Measurements from ENCODE around the gene LAMTOR2. TPM values are rescaled to one million over a fixed set of nuclear protein-coding genes. Genes with fewer than 3 reads are reported as not detected.

Gene LAMTOR2
- total RNA-seq, 2 experiments from 2014 or later: 59.3 to 60.6 TPM

DNA sequence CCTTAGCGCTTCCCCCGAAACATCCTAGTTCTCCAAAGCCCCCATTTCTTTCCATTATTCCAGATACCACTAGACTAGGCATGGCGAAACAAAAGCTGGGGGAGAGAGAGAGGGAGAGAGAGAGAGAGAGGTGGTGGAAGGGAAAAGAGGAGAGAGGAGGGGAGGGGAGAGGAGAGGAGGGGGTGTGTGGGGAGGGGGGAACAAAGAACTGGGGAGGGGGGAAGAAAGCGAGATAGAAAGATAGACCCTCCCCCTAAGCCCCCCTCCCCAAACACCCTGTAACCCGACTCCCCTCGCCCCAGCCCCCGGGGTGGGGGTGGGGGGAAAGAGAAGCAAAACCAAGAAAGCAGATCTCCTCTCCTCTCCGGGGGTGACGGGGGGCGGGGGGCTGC lies 27.3 kb downstream of the LAMTOR2 start:
- no peaks in the 10 kb centered on the region for H3K9me3 Mint-ChIP-seq (ENCODE audit: low read depth)
- no peak for DNase-seq
- ATAC-seq: no peak
- CTCF ChIA-PET: interaction anchor here (0.8 to 27.0 kb wide), 6 partner anchors 9 to 42 kb away, joined by 3 to 979 read pairs (median 4); partner anchors contain the start of gene LMNA
- no peaks in the 10 kb centered on the region for H3K36me3 Mint-ChIP-seq
- H3K4me3 Mint-ChIP-seq: peak overlapping the region; percentile 42
- no peak overlapping the region for H3K27ac Mint-ChIP-seq
- H3K27me3 Mint-ChIP-seq: peaks cover 62% of the 10 kb centered on the region
- H3K4me1 Mint-ChIP-seq: peaks cover 6% of the 10 kb centered on the region

DNA sequence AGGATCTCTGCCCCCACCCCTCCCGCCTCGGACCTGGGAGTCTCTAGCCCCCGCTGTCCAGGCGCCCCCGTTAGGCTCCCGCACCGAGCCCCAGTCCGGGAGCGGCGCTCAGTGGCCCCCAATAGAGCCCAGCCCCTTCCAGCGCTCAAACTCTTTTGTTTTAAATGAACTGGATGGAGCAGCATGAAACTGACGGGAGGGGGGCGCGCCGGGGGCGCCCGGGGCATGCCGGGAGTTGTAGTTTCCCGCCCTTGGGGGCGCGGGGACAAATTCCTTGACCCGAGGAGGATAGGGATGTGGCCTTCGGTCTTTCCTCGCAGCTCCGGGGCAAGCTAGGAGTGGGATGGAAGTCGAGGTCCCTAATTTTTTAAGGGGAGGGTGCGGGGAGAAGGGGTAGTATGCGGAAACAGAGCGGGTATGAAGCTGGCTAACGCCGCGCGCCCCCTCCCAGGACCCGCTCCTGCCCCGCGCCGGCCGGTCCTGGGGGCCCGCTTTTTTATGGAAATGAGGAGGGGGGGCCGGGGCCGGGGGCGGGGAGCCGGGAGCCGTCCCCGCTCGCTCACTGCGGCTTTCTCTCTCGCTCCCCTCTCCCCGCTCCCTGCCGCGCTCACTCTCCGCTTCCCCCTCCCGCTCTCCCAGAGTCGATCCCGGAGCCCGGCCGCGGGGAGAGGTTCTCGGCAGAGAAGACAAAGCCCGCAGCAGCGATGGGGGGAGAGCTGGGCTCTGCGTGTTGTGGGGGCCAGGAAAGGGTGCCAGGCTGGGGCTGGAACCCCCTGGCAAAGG lies 27.9 kb downstream of the LAMTOR2 start, which contains the start of gene MEX3A:
MEX3A (minus strand) TSS at position 157 of the 783 bp plus-strand sequence. CDS start 467 bp downstream, outside the sequence.
- peaks cover 65% of the 10 kb centered on the region for H3K27me3 Mint-ChIP-seq
- H3K27ac Mint-ChIP-seq: no peak within 1 kb of the TSS
- peak within 1 kb of the TSS; percentile 71 for H3K4me3 Mint-ChIP-seq

DNA sequence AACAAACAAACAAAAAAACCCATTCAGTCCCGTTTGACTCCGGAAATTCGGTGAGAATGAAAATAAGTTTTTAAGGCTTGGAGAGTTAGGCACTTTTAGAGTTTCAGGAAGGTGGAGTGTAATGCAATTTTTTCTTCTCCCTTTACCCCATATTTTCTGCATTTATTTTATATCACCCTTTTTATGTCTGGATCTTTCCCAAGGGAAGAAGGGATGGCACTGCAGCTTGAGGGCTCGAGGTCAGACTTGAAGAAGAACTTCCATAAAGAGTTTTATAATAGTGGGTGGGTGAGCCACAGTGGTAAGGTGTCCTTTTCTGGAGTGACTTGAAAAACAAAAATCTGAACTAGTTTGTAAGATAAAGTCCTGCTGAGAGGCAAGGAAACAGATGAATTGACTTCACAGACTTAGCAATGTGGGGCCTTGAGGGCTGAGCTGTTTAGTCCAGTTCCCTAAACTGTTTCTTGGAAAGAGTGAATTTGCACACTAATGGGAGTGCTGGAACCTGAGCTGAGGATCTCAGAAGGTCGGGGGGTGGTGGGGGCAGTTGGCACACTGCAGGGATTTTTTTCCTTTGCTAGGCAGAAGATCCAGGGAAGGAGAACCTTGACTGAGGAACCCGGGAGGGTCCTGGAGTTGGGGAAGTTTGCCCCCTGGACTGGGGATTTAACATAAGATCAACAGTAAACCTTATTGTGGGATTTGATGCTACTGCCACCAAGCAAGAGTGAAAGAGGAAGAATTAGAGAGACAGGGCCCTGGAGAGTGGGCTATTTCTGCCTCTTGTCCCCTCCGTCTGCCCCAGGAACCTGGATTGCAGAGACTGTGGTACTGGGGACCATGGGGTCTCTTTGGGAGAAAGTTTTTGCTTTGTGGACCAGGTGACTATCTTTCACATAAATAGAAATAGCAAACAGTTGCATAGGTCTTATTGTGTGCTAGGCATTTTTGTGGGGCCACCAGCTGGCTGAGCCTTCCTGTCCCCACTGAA lies 29.5 kb downstream of the LAMTOR2 start:
- Mint-ChIP-seq H3K27me3 (peaks cover 52% of the 10 kb centered on the region), H3K4me1 (peaks cover 6% of the 10 kb centered on the region), H3K27ac (no peak overlapping the region), H3K9me3 (ENCODE audit: low read depth) (no peaks in the 10 kb centered on the region), H3K4me3 (peak overlapping the region; percentile 3), H3K36me3 (no peaks in the 10 kb centered on the region)
- ATAC-seq (no peak), DNase-seq (no peak)
- CTCF ChIA-PET: interaction anchor here (1.0 to 27.0 kb wide), 4 partner anchors 9 to 39 kb away, joined by 3 to 979 read pairs (median 7); partner anchors contain the start of gene LMNA

More for the DNA sequence above, 27.9 kb downstream of the LAMTOR2 start, which contains the start of gene MEX3A:
- DNase-seq (peak; percentile 72), ATAC-seq (peak; percentile 90)
- Mint-ChIP-seq H3K9me3 (ENCODE audit: low read depth) (no peaks in the 10 kb centered on the region), H3K4me1 (peaks cover 6% of the 10 kb centered on the region), H3K36me3 (no peaks in the 10 kb centered on the region)
- CTCF ChIA-PET: interaction anchor here (0.6 to 27.0 kb wide), 7 partner anchors 9 to 143 kb away, joined by 3 to 979 read pairs (median 4); partner anchors contain the start of gene LMNA

DNA sequence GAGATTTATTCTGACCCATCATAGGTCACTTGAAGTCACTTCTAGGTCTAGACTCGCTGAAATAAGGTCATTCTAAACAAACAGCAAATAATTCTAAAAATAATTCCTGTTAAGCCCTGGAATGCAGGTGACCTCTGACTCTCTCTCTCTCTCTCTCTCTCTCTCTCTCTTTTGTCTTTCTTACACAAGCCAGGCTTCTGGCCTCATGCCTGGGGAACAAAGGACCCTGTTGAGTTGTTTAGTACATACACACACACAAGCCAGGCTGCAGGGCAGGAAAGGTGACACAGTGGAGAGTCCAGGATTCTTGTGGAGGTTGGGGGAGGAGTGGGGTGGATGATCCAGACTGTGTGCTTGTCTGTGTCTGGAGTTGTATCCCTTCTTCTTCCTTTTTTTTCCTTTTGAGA lies 31.7 kb downstream of the LAMTOR2 start:
- CTCF ChIA-PET: interaction anchor here (0.9 to 27.0 kb wide), 2 partner anchors 10 to 37 kb away, joined by 3 to 979 read pairs; partner anchors contain the start of gene LMNA
- Mint-ChIP-seq H3K4me3 (no peak overlapping the region), H3K27me3 (peaks cover 43% of the 10 kb centered on the region), H3K9me3 (ENCODE audit: low read depth) (no peaks in the 10 kb centered on the region), H3K36me3 (no peaks in the 10 kb centered on the region), H3K27ac (no peak overlapping the region), H3K4me1 (peaks cover 8% of the 10 kb centered on the region)
- ATAC-seq: no peak
- no peak for DNase-seq

DNA sequence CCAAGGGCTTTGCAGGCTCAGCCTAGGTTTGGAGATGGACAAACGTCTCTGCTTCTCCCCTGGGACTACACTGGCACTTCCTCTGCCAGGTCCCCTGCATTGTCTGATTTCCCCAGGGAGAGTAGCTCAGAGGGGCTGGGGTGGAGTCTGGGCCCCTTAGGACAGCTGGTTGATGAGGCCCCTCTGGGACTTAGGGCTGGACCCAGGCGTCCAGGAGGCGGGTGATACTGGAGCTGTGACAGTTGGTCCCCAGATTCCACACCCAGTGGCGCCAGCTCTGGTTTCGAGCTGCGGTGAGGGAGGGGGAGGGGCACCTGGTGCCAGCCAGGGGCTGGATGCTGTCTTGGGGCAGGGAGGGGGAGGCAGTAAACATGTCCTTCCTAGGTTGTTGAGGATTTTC lies 35.1 kb downstream of the LAMTOR2 start:
- Mint-ChIP-seq H3K4me1 (peaks cover 6% of the 10 kb centered on the region), H3K27ac (no peak overlapping the region), H3K36me3 (peaks cover 1% of the 10 kb centered on the region), H3K27me3 (peaks cover 40% of the 10 kb centered on the region), H3K4me3 (no peak overlapping the region), H3K9me3 (ENCODE audit: low read depth) (no peaks in the 10 kb centered on the region)
- ATAC-seq (no peak), DNase-seq (no peak)
- CTCF ChIA-PET: interaction anchor here (1.1 to 27.0 kb wide), 7 partner anchors 10 to 183 kb away, joined by 4 to 979 read pairs (median 5); partner anchors contain the start of gene LMNA

DNA sequence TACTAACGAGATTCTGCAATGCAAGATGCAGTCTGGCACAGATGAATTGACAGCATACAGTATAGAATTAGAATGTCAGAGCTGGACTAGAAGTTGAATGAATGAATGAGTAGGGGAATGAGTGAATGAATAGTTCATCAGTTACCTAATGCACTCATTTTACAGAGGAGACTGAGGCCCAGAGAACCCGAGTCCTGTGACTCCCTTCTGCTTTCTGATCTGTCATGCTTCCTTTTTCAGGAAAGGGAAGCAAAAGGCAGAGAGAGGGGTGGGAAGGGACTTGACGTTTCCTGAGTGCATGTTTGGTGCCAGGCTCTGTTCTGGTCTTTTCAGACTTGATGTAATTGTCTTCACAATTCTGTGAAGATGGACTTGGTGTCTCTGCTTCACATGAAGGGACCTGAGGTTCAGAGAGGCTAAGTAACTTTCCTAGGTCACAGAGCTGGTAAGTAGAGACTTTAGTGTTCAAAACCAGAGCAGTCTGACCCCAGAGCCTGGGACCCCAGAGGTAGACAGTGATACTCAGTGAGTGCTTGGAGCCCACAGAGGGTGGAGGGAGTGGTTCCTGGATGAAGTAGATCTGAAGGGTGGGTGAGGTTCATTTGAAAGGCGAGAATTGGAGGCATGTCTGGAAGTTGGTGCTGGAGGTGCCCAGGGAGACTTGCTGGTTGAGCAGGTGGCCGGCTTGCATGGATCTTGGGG lies 35.7 kb downstream of the LAMTOR2 start:
- CTCF ChIA-PET: interaction anchor here (0.8 to 27.0 kb wide), 11 partner anchors 9 to 182 kb away, joined by 3 to 979 read pairs (median 4); partner anchors contain the start of gene LMNA
- peaks cover 34% of the 10 kb centered on the region for H3K27me3 Mint-ChIP-seq
- ATAC-seq (no peak), DNase-seq (no peak)
- H3K4me3 Mint-ChIP-seq: no peak overlapping the region
- H3K27ac Mint-ChIP-seq: no peak overlapping the region
- peaks cover 9% of the 10 kb centered on the region for H3K4me1 Mint-ChIP-seq
- H3K36me3 Mint-ChIP-seq: peaks cover 1% of the 10 kb centered on the region
- no peaks in the 10 kb centered on the region for H3K9me3 Mint-ChIP-seq (ENCODE audit: low read depth)

DNA sequence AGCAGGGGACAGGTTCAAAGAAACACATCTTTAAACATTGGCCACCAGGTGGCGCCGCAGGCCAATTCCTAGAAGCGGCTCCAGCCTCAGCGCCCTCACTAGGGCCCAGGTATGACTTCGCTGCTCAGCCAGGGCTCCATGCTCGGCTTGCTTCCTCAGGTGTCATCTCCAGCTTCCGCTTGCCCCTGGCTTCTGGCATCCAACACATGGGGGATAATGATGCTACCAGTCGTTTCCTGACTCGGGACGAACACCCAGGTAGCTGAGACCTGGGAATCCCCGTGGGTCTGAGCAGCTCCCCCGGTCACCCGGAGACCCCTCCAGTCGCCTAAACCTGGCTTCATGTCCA lies 36.2 kb downstream of the LAMTOR2 start:
- H3K4me1 Mint-ChIP-seq: peaks cover 12% of the 10 kb centered on the region
- ATAC-seq (peak; percentile 99), DNase-seq (peak; percentile 91)
- H3K4me3 Mint-ChIP-seq: no peak overlapping the region
- peaks cover 34% of the 10 kb centered on the region for H3K27me3 Mint-ChIP-seq
- H3K9me3 Mint-ChIP-seq (ENCODE audit: low read depth): no peaks in the 10 kb centered on the region
- CTCF ChIA-PET: interaction anchor here (0.7 to 27.0 kb wide), 18 partner anchors 8 to 282 kb away, joined by 3 to 979 read pairs (median 4); partner anchors contain the start of genes LMNA and PMF1
- H3K36me3 Mint-ChIP-seq: peaks cover 1% of the 10 kb centered on the region
- H3K27ac Mint-ChIP-seq: no peak overlapping the region

DNA sequence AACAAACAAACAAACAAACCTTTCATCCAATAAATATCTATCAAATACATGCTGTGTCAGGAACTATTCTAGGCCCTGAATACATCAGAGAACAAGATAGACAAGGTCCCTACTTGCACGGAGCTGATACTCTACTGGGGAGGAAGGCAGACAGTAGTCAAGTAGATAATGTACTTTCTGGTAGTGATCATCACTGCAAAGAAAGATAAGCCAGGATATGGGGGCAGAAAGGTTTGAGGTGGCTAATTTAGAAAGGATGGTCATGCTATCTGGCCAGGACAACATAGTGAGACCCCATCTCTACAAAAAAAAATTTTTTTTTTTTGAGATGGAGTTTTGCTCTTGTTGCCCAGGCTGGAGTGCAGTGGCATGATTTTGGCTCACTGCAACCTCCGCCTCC lies 37.0 kb downstream of the LAMTOR2 start:
- ATAC-seq (no peak), DNase-seq (no peak)
- Mint-ChIP-seq H3K4me3 (no peak overlapping the region), H3K27ac (no peak overlapping the region), H3K36me3 (peaks cover 1% of the 10 kb centered on the region), H3K9me3 (ENCODE audit: low read depth) (no peaks in the 10 kb centered on the region), H3K27me3 (peaks cover 35% of the 10 kb centered on the region), H3K4me1 (peaks cover 18% of the 10 kb centered on the region)
- CTCF ChIA-PET: interaction anchor here (0.7 to 27.0 kb wide), 13 partner anchors 12 to 228 kb away, joined by 3 to 979 read pairs (median 4); partner anchors contain the start of genes LMNA and PMF1

DNA sequence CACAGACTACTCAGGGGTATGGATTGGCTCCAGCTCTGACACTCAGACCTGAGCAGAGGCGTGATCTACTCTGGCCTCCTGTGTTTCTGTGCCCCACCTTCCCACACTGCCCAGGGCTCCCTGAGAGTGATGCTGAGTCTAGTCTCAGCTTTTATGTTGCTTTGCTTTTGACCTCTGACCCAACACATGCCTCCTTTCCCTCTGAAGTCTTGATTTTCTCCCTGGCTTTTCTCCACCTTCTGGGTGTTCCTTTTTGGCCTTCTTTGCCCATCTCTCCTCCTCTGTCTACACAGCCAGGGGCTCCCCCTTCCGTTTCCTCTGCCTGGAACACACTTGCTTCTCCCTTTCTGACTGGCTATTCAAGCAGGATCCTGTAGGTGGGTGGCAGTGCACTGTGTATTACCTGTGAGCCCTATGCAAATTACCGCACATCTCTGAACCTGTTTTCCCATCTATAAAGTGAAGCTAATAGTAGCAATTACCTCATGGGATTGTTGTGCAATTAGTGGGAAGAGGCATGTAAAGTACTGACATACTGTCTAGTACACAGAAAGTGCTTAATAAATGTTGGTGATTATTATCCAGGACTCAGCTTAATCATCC lies 41.4 kb downstream of the LAMTOR2 start:
- peaks cover 40% of the 10 kb centered on the region for H3K4me1 Mint-ChIP-seq
- ATAC-seq: no peak
- no peak overlapping the region for H3K4me3 Mint-ChIP-seq
- H3K9me3 Mint-ChIP-seq (ENCODE audit: low read depth): no peaks in the 10 kb centered on the region
- H3K27ac Mint-ChIP-seq: peak overlapping the region; percentile 44
- H3K27me3 Mint-ChIP-seq: peaks cover 27% of the 10 kb centered on the region
- peaks cover 1% of the 10 kb centered on the region for H3K36me3 Mint-ChIP-seq
- CTCF ChIA-PET: interaction anchor here (1.1 to 27.0 kb wide), 11 partner anchors 10 to 158 kb away, joined by 3 to 979 read pairs (median 7); partner anchors contain the start of genes LMNA, PMF1 and SEMA4A
- DNase-seq: no peak

DNA sequence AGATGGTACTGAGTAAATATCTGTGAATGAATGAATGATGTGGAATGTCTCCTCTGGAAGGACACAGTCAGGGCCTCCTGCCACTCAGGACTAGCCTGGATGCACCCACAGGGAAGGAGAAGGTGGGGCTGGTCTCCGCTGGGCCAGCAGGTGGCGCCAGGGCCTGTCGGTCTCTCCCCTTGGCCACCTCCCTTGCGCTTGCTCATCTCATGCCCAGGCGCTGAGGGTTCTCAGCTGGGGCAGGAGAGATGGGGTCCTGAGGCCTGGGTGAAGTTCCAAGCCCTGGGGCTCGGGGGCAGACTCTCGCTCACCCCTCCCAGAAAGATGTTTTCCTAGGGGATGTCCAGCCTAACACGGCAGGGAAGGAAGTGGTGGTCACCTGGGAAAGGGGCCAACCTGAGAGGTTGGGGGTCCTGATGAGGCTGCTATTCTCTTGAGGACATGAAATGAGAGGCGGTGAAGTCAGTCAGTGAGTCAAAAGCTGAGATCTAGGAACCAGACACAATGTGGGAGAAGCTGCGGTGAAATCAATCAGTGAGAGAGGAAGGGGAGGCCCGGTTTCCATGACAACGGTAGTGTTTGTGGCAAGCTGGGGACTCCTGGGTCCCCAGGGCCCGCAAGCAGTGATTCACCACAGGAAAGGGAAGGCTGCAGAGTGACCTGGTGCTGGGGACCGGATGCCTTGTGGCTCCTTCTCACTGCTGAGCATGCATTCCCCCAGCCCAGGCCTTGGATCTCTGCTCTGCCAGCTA lies 42.2 kb downstream of the LAMTOR2 start:
- CTCF ChIA-PET: interaction anchor here (0.7 to 27.0 kb wide), 15 partner anchors 10 to 159 kb away, joined by 3 to 979 read pairs (median 4); partner anchors contain the start of genes LMNA, PMF1 and SEMA4A
- H3K4me3 Mint-ChIP-seq: no peak overlapping the region
- no peaks in the 10 kb centered on the region for H3K9me3 Mint-ChIP-seq (ENCODE audit: low read depth)
- peak; percentile 92 for DNase-seq
- peaks cover 1% of the 10 kb centered on the region for H3K36me3 Mint-ChIP-seq
- peaks cover 23% of the 10 kb centered on the region for H3K27me3 Mint-ChIP-seq
- ATAC-seq: peak; percentile 87
- peak overlapping the region; percentile 76 for H3K27ac Mint-ChIP-seq
- peaks cover 42% of the 10 kb centered on the region for H3K4me1 Mint-ChIP-seq

DNA sequence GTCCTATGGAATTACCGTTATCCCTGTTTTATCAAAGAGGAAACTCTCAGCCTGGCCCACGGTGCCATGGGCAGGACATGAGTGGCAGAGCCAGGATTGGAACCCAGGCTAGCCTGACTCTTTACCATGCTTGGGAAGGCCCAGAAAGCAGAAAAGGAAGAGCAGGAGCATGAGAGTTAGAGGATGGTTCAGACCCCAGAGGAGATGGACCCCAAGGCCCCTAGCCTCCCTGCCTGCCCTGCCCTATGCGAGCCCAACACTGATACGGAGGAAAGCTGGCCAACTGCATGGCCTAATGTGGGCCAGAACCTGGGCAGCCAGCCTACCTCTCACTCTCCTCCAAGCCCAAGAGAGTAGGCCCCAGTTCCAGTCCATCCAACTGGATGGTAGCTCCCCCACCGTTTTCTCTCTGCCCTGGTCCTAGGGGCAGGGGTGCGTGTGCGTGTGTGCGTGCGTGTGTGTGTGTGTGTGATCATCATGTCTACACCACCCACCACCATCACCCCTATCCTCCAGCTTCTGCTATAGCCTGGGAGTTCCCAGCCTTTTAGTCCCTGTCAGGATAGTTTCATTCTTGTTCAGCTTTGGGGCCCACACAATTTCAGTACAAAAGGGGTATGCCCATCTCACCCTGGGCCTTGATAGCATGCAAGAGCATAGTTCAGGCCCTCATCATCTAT lies 43.1 kb downstream of the LAMTOR2 start:
- CTCF ChIA-PET: interaction anchor here (0.9 to 27.0 kb wide), 12 partner anchors 9 to 221 kb away, joined by 3 to 979 read pairs (median 6); partner anchors contain the start of gene LMNA
- Mint-ChIP-seq H3K4me1 (peaks cover 42% of the 10 kb centered on the region), H3K4me3 (no peak overlapping the region), H3K27me3 (peaks cover 21% of the 10 kb centered on the region), H3K27ac (peak overlapping the region; percentile 76), H3K36me3 (peaks cover 1% of the 10 kb centered on the region), H3K9me3 (ENCODE audit: low read depth) (no peaks in the 10 kb centered on the region)
- ATAC-seq (no peak), DNase-seq (peak; percentile 48)

Data from activated CD8-positive, alpha-beta memory T cell treated with anti-CD3 and anti-CD28 coated beads, Interleukin-2, amount 10 ng/mL, durations not matched to agents 7 days and 5 days (primary cell).